K562 (cell line): Measurements from ENCODE around the gene BORCS8. TPM values are rescaled to one million over a fixed set of nuclear protein-coding genes. Genes with fewer than 3 reads are reported as not detected.

ENCODE experiments used
- ARNT ChIP-seq, 2 experiments: fragments of 450-650 bp; IDR thresholded peaks; 2 replicates each; pipeline ENCODE4 v1.6.1; 2016; ENCODE audit warnings: mild to moderate bottlenecking in 1 of 2
- CHD2 ChIP-seq: IDR thresholded peaks from 2 replicates; pipeline ENCODE4 v1.6.1; 2011; ENCODE audit warnings: low read depth, low read length
- HCFC1 ChIP-seq: IDR thresholded peaks from 2 replicates; pipeline ENCODE4 v1.6.1; 2012; ENCODE audit warnings: low read depth, low read length, improper control_type of control experiment
- MED1 ChIP-seq: sonication (generic); formaldehyde crosslinking; IDR thresholded peaks from 2 replicates; pipeline ENCODE4 v1.8.1; 2023; ENCODE audit warnings: missing genetic modification reagents, borderline replicate concordance
- MYNN ChIP-seq, 2 experiments: sonication (generic); formaldehyde crosslinking in 1 of 2; IDR thresholded peaks; 2 replicates each; pipeline versions ENCODE4 v1.5.0 to v1.6.1; 2016 to 2020; ENCODE audit warnings: antibody characterized with exemption in 1 of 2, missing genetic modification reagents in 1 of 2
- NFRKB ChIP-seq: fragments of 450-650 bp; IDR thresholded peaks from 2 replicates; pipeline ENCODE4 v1.6.1; 2016; ENCODE audit warnings: low read depth
- SPI1 ChIP-seq: IDR thresholded peaks from 2 replicates; pipeline ENCODE4 v1.6.1; 2011; ENCODE audit warnings: low read depth, low read length, control low read depth, borderline replicate concordance
- TGIF2 ChIP-seq: sonication (generic); formaldehyde crosslinking; IDR thresholded peaks from 2 replicates; pipeline ENCODE4 v1.8.1; 2022; ENCODE audit warnings: mild to moderate bottlenecking, missing genetic modification reagents, moderate library complexity
- THAP12 ChIP-seq: fragments of 250-450 bp; sonication (Bioruptor Pico); IDR thresholded peaks from 2 replicates; pipeline ENCODE4 v1.9.0; 2021; ENCODE audit warnings: mild to moderate bottlenecking, inconsistent platforms
- TRIM24 ChIP-seq, 2 experiments: fragments of 450-650 bp; IDR thresholded peaks; 2 replicates each; pipeline ENCODE4 v1.6.1; 2016
- ZBTB40 ChIP-seq, 2 experiments: fragments of 450-650 bp in 1 of 2; sonication (generic) in 1 of 2; formaldehyde crosslinking in 1 of 2; IDR thresholded peaks; 2 replicates each; pipeline versions ENCODE4 v1.7.1 to v1.9.0; 2016 to 2022; ENCODE audit warnings: inconsistent platforms in 1 of 2, mild to moderate bottlenecking in 1 of 2, missing genetic modification reagents in 1 of 2
- ZFP36 ChIP-seq: fragments of 150-350 bp; IDR thresholded peaks from 2 replicates; pipeline ENCODE4 v1.6.1; 2018; ENCODE audit warnings: low read length, low read depth; ENCODE audit not compliant: partially characterized antibody
- polyA plus RNA-seq, 8 experiments: library from polyadenylated mRNA; depleted of rRNA in 4 of 8; stranded (reverse) in 5 of 8; unstranded in 3 of 8; fragments of >200 nt; fragmentation: Nextera tagmentation in 2 of 8; fragmentation: Illumina TruSeq in 1 of 8; extraction: Ambion mirVana in 2 of 8; extraction: Trizol in 1 of 8; gene quantifications; 2 replicates each; pipeline versions ENCODE4 v1.2.1 to v1.2.3, GENCODE V29; 2011 to 2014; ENCODE audit warnings: inconsistent platforms in 1 of 8, missing spikeins in 1 of 8
- total RNA-seq, 7 experiments: library from RNA; depleted of rRNA in 6 of 7; stranded (reverse); fragments of >200 nt in 6 of 7; fragmentation: Illumina TruSeq in 2 of 7; extraction: Trizol in 2 of 7; gene quantifications; 2 replicates each; pipeline versions ENCODE4 v1.2.1 to v1.2.3, GENCODE V29; 2011 to 2021; ENCODE audit warnings: low replicate concordance in 1 of 7
- TF ChIP-seq, protein P1 (sequence below): fragments of 250-450 bp; sonication (Bioruptor Pico); IDR thresholded peaks from 2 replicates; pipeline ENCODE4 v1.8.0; 2021; ENCODE audit warnings: moderate library complexity, mild to moderate bottlenecking, inconsistent platforms

The BORCS8 gene
- total and polyA plus RNA-seq, 9 of the 15 experiments (the other 6 are each of a cell fraction or from before 2014, with no cell fraction given) = 4.6 to 33.6 (median 16.3) TPM

- peak; percentile 20; the same call in 1 of the 2 replicates for TF ChIP-seq MYNN (IDR thresholded peaks at IDR 0.05)
- TF ChIP-seq MYNN (CRISPR knock-in tag; IDR thresholded peaks at IDR 0.05) = no peak
- TF ChIP-seq TGIF2 (CRISPR knock-in tag) = no peak
- TF ChIP-seq ARNT (IDR thresholded peaks at IDR 0.05) = peak in 1 of 2 experiments; percentile 74; a peak in 2 of 4 replicates
- 0 out of 2 replicates have a peak, but pooled peaks have one; percentile 39 for TF ChIP-seq CHD2
- TF ChIP-seq NFRKB = peak; percentile 74
- peak; percentile 19 for TF ChIP-seq ZFP36
- peak in 1 of 2 experiments; percentile 99; a peak in 2 of 4 replicates for TF ChIP-seq TRIM24 (IDR thresholded peaks at IDR 0.05)
- peak; percentile 88 for TF ChIP-seq HCFC1
- peak; percentile 14; the same call in 1 of the 2 replicates for TF ChIP-seq SPI1
- no peak for TF ChIP-seq MED1 (CRISPR knock-in tag)
- TF ChIP-seq, protein P1, sequence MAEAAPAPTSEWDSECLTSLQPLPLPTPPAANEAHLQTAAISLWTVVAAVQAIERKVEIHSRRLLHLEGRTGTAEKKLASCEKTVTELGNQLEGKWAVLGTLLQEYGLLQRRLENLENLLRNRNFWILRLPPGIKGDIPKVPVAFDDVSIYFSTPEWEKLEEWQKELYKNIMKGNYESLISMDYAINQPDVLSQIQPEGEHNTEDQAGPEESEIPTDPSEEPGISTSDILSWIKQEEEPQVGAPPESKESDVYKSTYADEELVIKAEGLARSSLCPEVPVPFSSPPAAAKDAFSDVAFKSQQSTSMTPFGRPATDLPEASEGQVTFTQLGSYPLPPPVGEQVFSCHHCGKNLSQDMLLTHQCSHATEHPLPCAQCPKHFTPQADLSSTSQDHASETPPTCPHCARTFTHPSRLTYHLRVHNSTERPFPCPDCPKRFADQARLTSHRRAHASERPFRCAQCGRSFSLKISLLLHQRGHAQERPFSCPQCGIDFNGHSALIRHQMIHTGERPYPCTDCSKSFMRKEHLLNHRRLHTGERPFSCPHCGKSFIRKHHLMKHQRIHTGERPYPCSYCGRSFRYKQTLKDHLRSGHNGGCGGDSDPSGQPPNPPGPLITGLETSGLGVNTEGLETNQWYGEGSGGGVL (CRISPR knock-in tag) = no peak
- TF ChIP-seq THAP12 = peak; percentile 44; the same call in 1 of the 2 replicates
- TF ChIP-seq ZBTB40 (IDR thresholded peaks at IDR 0.05) = peak; percentile 99
- 0 out of 2 replicates have a peak, but pooled peaks have one; percentile 21 for TF ChIP-seq ZBTB40 (CRISPR knock-in tag; IDR thresholded peaks at IDR 0.05)
Observed at GRCh38 chr19:19192078-19192882, at the start of gene BORCS8, which contains the start of gene RFXANK (continued).
